Activated CD8-positive, alpha-beta T cell treated with anti-CD3 and anti-CD28 coated beads, Interleukin-2, amount 10 ng/mL, durations not matched to agents 7 days and 5 days (primary cell): ENCODE data around the gene OR10H5. TPM values are rescaled to one million over a fixed set of nuclear protein-coding genes. Genes with fewer than 3 reads are reported as not detected.
"Not testable (repeated sequence)": the region's sequence is repeated elsewhere in the genome, so short reads cannot be mapped to it uniquely, and the experiment has no call there.

ENCODE experiments used
- ATAC-seq: fragments of 150-1000 bp; cut with Tn5 transposase; one replicate; pipeline ENCODE4 v1.10.0; 2021; ENCODE audit warnings: moderate library complexity
- CTCF ChIA-PET: fragments of 350-600 bp; sonication (Branson Sonifier 250); formaldehyde crosslinking; loops from one replicate; lab custom pipeline; 2021; ENCODE audit warnings: antibody characterized with exemption; lab: Charles Lee
- POLR2A ChIA-PET: fragments of 350-600 bp; sonication (Branson Sonifier 250); formaldehyde crosslinking; loops from one replicate; lab custom pipeline; 2021; ENCODE audit warnings: antibody characterized with exemption; lab: Charles Lee
- DNase-seq: peaks from one replicate; pipeline ENCODE4 v3.0.0-alpha.2; 2020
- H3K27ac Mint-ChIP-seq: one replicate; pipeline ENCODE4 v1.8.0; 2021; ENCODE audit warnings: mild to moderate bottlenecking, mixed read lengths
- H3K27me3 Mint-ChIP-seq: one replicate; pipeline ENCODE4 v1.8.0; 2021; ENCODE audit warnings: low read depth, mixed read lengths
- H3K36me3 Mint-ChIP-seq: one replicate; pipeline ENCODE4 v1.8.0; 2021; ENCODE audit warnings: low read depth, mixed read lengths
- H3K4me1 Mint-ChIP-seq: one replicate; pipeline ENCODE4 v1.8.0; 2021; ENCODE audit warnings: low read depth, mixed read lengths
- H3K4me3 Mint-ChIP-seq: one replicate; pipeline ENCODE4 v1.8.0; 2021; ENCODE audit warnings: mild to moderate bottlenecking, mixed read lengths
- H3K9me3 Mint-ChIP-seq: one replicate; pipeline ENCODE4 v1.8.0; 2022; ENCODE audit warnings: mixed read lengths; ENCODE audit not compliant: insufficient read depth
- total RNA-seq, 2 experiments: library from RNA; stranded (reverse); gene quantifications; one replicate each; pipeline ENCODE4 v1.2.3, GENCODE V29; 2021

Gene OR10H5, protein sequence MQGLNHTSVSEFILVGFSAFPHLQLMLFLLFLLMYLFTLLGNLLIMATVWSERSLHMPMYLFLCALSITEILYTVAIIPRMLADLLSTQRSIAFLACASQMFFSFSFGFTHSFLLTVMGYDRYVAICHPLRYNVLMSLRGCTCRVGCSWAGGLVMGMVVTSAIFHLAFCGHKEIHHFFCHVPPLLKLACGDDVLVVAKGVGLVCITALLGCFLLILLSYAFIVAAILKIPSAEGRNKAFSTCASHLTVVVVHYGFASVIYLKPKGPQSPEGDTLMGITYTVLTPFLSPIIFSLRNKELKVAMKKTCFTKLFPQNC
- not detected for total RNA-seq

DNA sequence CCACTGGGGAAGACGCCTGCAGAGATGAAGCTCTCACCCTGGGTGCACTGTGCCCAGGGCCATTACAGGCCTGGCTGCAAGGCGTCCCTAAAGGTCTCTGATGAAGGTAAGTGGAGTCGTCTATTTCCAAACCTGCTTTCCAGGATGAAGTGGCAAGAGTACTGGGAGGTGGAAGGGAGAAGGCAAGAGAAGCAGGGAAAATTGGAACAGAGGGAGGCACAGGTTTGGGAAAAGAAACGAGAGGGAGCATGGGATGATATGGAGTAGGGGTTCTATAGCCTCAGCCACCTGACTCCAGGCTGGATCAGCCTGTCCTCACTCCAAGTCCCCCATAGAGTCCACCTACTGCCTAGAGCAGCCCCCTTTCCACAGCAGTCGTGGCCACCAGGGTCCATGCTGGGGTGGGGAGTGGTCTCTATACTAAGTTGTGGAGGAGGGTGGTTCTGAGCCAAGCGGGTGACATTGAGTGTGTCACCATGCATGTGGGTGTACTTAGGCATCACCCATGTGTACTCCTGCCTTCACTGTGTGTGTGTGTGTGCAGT, at the start of gene OR10H5:
Gene OR10H5, plus strand, starts transcription at position 51 of the 545 bp plus-strand sequence. CDS start 6,388 bp downstream, outside the sequence.
- H3K27ac Mint-ChIP-seq, result no peak within 1 kb of the TSS
- CTCF ChIA-PET, result no interaction called here
- ATAC-seq, result no peak
- no peak within 1 kb of the TSS for H3K4me3 Mint-ChIP-seq
- H3K4me1 Mint-ChIP-seq, result no peaks in the 10 kb centered on the region
- H3K9me3 Mint-ChIP-seq, result no peaks in the 10 kb centered on the region
- no peak for DNase-seq
- POLR2A ChIA-PET, result no interaction called here
- no peaks in the 10 kb centered on the region for H3K36me3 Mint-ChIP-seq
- H3K27me3 Mint-ChIP-seq, result peaks cover 5% of the 10 kb centered on the region

DNA sequence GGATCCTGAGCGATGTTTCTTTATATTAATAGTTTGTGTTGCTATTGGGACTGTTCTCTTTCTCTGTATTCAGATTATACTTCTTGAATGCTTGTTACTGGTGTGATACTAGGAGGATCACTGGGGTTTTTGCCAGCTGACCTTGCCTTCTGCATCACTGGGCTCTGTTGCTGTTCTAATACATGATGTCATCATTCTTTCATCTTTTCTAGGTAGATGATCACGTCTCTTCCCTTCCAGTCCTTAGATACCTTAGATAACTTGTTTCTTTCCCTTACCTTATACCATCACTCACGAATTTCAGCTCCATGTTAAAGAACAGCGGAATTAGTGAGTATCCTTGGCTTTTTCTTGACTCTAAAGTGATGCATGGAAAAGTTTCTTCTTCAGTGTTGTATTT, 49.7 kb upstream of the OR10H5 start, which contains the start of gene OR10H3:
Gene OR10H3, plus strand, starts transcription at position 264 of the 400 bp plus-strand sequence. CDS start 3,408 bp downstream, outside the sequence.
- Mint-ChIP-seq H3K27me3 (peaks cover 3% of the 10 kb centered on the region), H3K27ac (no peak within 1 kb of the TSS), H3K36me3 (no peaks in the 10 kb centered on the region), H3K9me3 (peaks cover 11% of the 10 kb centered on the region), H3K4me1 (no peaks in the 10 kb centered on the region), H3K4me3 (no peak within 1 kb of the TSS)
- ATAC-seq (no peak), DNase-seq (no peak)
- CTCF ChIA-PET, result no interaction called here
- POLR2A ChIA-PET, result no interaction called here

DNA sequence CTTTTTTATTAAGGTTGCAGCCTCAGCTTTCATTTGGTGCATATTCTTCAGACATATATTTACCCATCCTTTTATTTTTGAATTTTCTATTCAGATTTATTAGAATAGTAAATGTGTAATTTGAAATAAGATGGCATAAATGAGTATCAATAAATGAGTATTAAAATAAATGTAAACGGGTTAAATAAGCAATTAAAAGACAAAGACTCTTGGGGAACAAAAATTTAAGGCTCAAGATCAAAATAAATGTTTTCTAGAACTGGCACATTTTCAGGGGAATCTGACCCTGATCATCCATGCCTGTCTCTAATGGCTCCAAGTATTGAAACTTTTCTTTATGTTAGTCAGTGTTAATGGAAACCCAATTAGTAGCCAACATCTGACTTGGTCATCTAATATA, 46.7 kb upstream of the OR10H5 start:
- Mint-ChIP-seq H3K4me1 (no peaks in the 10 kb centered on the region), H3K27ac (no peak overlapping the region), H3K4me3 (no peak overlapping the region), H3K36me3 (no peaks in the 10 kb centered on the region), H3K27me3 (peaks cover 9% of the 10 kb centered on the region), H3K9me3 (peaks cover 11% of the 10 kb centered on the region)
- ChIA-PET CTCF (no interaction called here), POLR2A (no interaction called here)
- ATAC-seq, result no peak
- DNase-seq, result no peak

DNA sequence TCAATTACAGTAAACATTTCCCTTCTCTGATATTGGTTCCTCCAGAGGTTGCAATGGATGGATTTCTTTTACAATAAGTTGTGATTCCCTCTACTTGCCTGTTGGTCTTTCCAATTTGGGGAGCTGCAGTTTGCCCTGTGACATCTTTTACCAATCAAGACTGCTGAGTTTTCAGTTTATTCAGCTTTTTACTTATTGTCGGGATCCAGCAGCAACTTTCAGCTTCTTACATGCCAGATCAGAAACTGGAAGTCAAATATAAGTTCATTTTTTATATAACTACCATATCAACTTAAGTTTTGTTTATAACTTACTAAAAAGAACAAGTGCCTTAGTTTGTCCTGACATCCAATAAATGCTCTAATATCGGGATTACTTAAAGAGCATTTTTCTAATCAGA, 39.2 kb upstream of the OR10H5 start:
- H3K4me3 Mint-ChIP-seq, result no peak overlapping the region
- H3K27ac Mint-ChIP-seq, result no peak overlapping the region
- ChIA-PET POLR2A (no interaction called here), CTCF (no interaction called here)
- no peaks in the 10 kb centered on the region for H3K36me3 Mint-ChIP-seq
- no peak for DNase-seq
- peaks cover 46% of the 10 kb centered on the region for H3K27me3 Mint-ChIP-seq
- no peaks in the 10 kb centered on the region for H3K4me1 Mint-ChIP-seq
- no peaks in the 10 kb centered on the region for H3K9me3 Mint-ChIP-seq
- ATAC-seq, result no peak

DNA sequence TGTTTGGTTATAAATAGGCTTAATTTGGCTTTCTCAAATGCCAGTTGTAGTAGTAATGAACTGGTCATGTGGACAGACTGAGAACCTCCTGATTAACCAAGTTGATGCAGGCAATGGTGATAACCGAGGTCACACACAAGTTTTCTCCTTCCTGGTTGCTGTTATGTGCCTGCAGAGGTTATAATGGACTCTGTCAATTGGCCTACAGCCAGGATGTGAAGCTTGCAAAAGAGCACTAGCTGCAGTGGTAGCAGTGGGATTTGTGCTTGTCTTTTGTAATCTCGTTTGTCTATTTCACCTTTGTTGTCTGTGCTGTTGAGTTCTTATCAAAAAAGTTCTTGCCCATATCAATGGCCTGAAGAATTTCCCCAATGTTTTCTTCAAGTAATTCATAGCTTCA, 29.1 kb upstream of the OR10H5 start:
- peaks cover 7% of the 10 kb centered on the region for H3K4me1 Mint-ChIP-seq

DNA sequence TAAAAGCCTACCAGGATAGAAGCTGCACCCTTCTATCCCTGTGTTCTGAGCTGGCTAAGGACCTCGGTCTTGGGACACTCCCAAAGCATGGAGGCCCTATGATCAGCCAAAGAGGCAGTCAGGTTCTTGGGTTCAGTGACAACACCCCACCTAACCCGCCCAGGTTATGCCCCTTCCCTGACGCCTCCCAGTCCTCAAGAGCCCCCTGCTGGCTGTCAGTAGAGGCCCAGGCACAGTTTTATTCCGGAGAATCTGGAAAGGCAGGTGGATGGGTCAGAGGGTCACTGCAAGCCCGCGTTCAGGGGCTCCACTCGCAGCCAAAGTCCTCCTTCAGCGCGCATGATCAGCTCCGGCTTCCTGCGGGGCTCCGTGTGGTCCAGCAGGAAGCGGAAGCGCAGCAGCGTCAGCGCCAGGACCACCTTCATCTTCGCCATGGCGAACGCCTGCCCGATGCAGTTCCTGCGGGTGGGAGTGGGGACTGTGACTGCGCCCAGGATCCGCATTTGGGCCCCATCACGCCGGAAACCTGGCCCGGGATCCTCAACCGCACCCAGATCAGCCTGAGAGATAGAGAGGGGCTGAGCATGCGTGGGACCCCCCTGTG, 27.4 kb upstream of the OR10H5 start:
- Mint-ChIP-seq H3K36me3 (no peaks in the 10 kb centered on the region), H3K27me3 (peaks cover 43% of the 10 kb centered on the region), H3K4me1 (peaks cover 7% of the 10 kb centered on the region), H3K9me3 (no peaks in the 10 kb centered on the region), H3K4me3 (no peak overlapping the region), H3K27ac (no peak overlapping the region)
- DNase-seq, result no peak
- ATAC-seq, result no peak
- CTCF ChIA-PET, result no interaction called here
- POLR2A ChIA-PET, result no interaction called here

More for the DNA sequence above, 29.1 kb upstream of the OR10H5 start:
- ChIA-PET POLR2A (no interaction called here), CTCF (no interaction called here)
- DNase-seq (no peak), ATAC-seq (no peak)
- H3K4me3 Mint-ChIP-seq, result no peak overlapping the region
- H3K9me3 Mint-ChIP-seq, result no peaks in the 10 kb centered on the region
- H3K36me3 Mint-ChIP-seq, result no peaks in the 10 kb centered on the region
- H3K27ac Mint-ChIP-seq, result no peak overlapping the region
- peaks cover 47% of the 10 kb centered on the region for H3K27me3 Mint-ChIP-seq

DNA sequence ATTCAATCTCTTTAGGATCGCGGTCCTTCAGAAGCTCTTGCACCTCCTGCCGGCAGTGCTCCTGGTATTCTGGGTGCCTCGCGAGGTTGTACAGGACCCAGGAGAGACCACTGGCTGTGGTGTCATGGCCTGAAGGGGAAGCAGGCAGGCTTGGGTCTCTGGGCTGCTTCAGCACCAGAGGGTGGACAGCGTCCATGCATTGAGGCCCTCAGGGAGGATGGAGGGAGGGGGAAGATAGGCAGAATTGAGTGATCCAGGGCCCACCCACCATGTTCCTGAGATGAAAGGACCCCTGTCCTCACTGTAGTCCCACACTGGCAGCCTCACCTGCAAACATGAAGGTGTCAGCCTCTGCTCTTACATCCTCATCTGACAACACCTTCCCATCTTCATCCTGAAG, 17.9 kb upstream of the OR10H5 start:
- no peak for DNase-seq
- POLR2A ChIA-PET, result no interaction called here
- CTCF ChIA-PET, result no interaction called here
- Mint-ChIP-seq H3K4me1 (no peaks in the 10 kb centered on the region), H3K4me3 (no peak overlapping the region), H3K36me3 (no peaks in the 10 kb centered on the region), H3K9me3 (no peaks in the 10 kb centered on the region), H3K27me3 (peaks cover 10% of the 10 kb centered on the region), H3K27ac (no peak overlapping the region)
- no peak for ATAC-seq

DNA sequence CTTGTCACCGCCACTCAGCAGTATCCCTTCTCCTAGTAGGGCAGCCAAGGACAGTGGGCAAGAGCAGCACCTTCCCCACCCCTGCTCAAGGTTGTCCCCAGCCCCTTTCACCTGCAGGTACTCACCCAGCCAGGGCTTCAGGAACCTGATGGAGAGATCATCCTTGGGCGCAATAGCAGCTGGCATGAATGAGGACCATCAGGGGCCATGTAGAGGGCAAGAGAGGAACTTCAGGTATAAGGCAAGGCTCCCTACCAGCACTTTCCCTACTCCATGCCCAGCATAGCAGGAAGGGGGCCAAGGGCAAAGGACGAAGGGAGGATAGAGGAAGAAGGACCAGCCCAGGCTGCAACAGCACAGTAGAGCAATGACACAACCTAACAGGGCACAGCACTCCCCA, 13.3 kb upstream of the OR10H5 start:
- POLR2A ChIA-PET, CTCF ChIA-PET, H3K27me3 Mint-ChIP-seq, H3K9me3 Mint-ChIP-seq, ATAC-seq, H3K27ac Mint-ChIP-seq, H3K4me1 Mint-ChIP-seq, H3K36me3 Mint-ChIP-seq, H3K4me3 Mint-ChIP-seq, DNase-seq: not testable (repeated sequence)

DNA sequence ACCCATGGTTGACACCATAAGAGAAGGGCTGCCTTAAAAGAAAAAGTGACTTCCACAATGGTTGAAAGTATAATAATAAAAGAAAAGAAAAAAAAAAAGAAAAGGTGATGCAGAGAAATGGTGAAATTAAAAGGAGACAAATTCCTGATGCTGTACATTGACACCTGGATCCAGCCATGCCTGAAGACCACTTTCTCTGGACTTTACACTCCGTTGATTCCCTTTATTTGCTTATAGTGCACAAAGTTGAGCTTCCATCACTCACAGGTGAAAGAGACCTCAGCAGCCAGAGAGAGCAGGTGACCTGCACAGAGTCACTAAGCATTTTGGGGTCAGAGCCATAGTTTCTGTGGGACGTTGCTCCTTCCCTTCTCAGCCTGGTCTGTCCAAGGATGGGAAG, 12.2 kb upstream of the OR10H5 start:
- Mint-ChIP-seq H3K9me3 (no peaks in the 10 kb centered on the region), H3K36me3 (no peaks in the 10 kb centered on the region), H3K27ac (no peak overlapping the region), H3K27me3 (no peaks in the 10 kb centered on the region), H3K4me3 (no peak overlapping the region), H3K4me1 (no peaks in the 10 kb centered on the region)
- ATAC-seq (no peak), DNase-seq (no peak)
- ChIA-PET CTCF (no interaction called here), POLR2A (interaction anchor here (0.7 kb wide), 1 partner anchor 15 kb away, joined by 4 read pairs; no protein-coding TSS in a partner anchor)

DNA sequence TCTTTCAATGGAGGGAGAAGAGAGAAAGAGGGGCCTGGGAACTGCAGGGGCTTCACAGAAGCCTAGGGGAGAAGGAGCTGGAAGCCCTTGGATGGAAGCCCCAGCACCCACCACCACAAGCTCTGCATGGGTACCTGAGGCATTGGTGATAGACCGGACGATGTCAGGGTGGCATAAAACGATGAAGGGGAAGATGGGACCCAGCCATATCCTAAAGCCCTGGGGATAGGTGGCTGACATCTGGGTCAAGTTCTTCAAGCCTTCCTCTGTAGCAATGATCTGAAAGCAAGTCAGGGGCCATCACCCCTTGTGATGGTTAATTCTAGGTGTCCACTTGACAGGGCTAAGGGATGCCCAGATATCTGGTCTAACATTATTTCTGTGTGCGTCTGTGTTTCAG, 11.2 kb upstream of the OR10H5 start:
- H3K4me3 Mint-ChIP-seq, result no peak overlapping the region
- ChIA-PET CTCF (no interaction called here), POLR2A (no interaction called here)
- H3K27me3 Mint-ChIP-seq, result no peaks in the 10 kb centered on the region
- no peaks in the 10 kb centered on the region for H3K4me1 Mint-ChIP-seq
- DNase-seq (no peak), ATAC-seq (no peak)
- H3K27ac Mint-ChIP-seq, result no peak overlapping the region
- H3K9me3 Mint-ChIP-seq, result no peaks in the 10 kb centered on the region
- H3K36me3 Mint-ChIP-seq, result no peaks in the 10 kb centered on the region

DNA sequence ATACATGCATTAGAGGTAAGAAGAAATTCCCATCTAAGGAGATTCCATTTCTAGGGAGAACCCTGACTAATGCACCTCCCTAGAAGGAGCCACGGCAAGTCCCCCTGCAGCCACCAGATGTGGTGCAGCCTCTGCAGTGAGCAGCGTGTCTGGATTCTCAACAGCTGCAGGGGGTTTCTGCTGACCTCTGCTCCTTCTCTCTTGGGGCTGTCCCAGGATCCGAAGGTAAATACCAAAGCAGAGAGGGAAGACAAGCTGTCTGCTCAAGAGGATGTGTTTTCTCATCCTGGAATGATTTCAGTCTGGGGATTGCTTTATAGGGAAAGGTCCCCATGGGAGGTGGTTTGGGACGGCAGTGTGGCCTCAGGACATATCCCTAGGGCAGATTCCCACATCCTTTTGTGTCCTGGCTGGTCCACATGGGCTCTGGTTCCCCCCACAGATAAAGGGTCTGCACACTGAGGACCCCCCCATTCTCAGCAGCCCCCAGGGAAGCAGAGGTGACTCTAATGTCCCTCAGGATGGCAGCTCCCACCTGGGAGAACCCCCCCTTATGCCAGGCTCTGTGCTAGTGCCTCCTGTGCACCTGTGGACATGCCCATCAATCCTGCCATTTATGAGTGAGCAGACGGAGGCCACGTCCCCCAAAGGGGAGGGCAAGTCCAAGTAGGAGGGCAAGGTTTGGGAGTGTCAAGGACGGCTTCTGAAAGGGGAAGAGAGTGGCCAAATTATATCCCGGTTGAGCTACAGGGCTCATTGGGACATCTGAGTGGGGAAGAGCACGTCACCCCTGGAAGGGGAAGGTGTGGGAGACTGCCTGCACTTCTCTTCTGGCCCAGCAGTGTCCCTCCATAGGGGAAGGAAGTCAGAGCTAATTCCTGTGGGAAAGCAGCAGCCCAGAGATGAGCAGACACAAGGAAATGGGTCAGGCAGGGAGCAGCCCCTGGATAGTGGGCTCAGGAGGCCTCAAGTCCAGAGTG, 10.2 kb upstream of the OR10H5 start:
- ATAC-seq (no peak), DNase-seq (no peak)
- Mint-ChIP-seq H3K27me3 (no peaks in the 10 kb centered on the region), H3K9me3 (no peaks in the 10 kb centered on the region), H3K27ac (no peak overlapping the region), H3K4me3 (no peak overlapping the region), H3K36me3 (no peaks in the 10 kb centered on the region), H3K4me1 (no peaks in the 10 kb centered on the region)
- POLR2A ChIA-PET, result no interaction called here
- CTCF ChIA-PET, result no interaction called here
